Tibial artery (tissue), 4 donors: ENCODE measurements around the gene CLSTN1.

Experiments used
- DNase-seq, 2 donors: peaks; one replicate each; pipeline ENCODE4 v3.0.0-alpha.2; 2019
- H3K27ac ChIP-seq, 2 donors: fragments of 200-600 bp; sonication (generic) in 1 of 2; 1 replicate in 1 of 2; 2 replicates in 1 of 2; pipeline ENCODE4 v1.5.1; 2018 to 2019; ENCODE audit warnings: mild to moderate bottlenecking in 1 of 2
- H3K27me3 ChIP-seq, 2 donors: fragments of 200-600 bp; sonication (generic) in 1 of 2; one replicate each; pipeline versions ENCODE4 v1.5.1 to v1.6.0; 2016 to 2019
- H3K36me3 ChIP-seq, 3 donors: fragments of 200-600 bp; sonication (generic) in 2 of 3; one replicate each; pipeline ENCODE4 v1.5.1; 2016 to 2019; ENCODE audit warnings: mild to moderate bottlenecking in 2 of 3
- H3K4me1 ChIP-seq, 4 donors: fragments of 200-600 bp; sonication (generic) in 2 of 4; 1 replicate in 3 of 4; 2 replicates in 1 of 4; pipeline ENCODE4 v1.5.1; 2016 to 2019
- H3K4me3 ChIP-seq, 2 donors: fragments of 200-600 bp; sonication (generic) in 1 of 2; 1 replicate in 1 of 2; 2 replicates in 1 of 2; pipeline ENCODE4 v1.5.1; 2018 to 2019; ENCODE audit warnings: mild to moderate bottlenecking in 2 of 2
- H3K9me3 ChIP-seq, 3 donors: fragments of 200-600 bp; sonication (generic) in 1 of 3; one replicate each; pipeline ENCODE4 v1.5.1; 2016 to 2019
- intact Hi-C: fragments of 100-400 bp; cut with DNase I; formaldehyde crosslinking; loops from one replicate; pipeline ENCODE4 v1.15.0; 2023; ENCODE audit warnings: low total_unique reads
- TF ChIP-seq, protein P1 (sequence below), 2 experiments: fragments of 200-600 bp in 1 of 2; fragments of 450-650 bp in 1 of 2; IDR thresholded peaks; one replicate each; pipeline ENCODE4 v1.5.1; 2017 to 2019; ENCODE audit warnings: antibody characterized with exemption in 2 of 2, mild to moderate bottlenecking in 1 of 2, moderate library complexity in 1 of 2

CLSTN1 gene

DNA sequence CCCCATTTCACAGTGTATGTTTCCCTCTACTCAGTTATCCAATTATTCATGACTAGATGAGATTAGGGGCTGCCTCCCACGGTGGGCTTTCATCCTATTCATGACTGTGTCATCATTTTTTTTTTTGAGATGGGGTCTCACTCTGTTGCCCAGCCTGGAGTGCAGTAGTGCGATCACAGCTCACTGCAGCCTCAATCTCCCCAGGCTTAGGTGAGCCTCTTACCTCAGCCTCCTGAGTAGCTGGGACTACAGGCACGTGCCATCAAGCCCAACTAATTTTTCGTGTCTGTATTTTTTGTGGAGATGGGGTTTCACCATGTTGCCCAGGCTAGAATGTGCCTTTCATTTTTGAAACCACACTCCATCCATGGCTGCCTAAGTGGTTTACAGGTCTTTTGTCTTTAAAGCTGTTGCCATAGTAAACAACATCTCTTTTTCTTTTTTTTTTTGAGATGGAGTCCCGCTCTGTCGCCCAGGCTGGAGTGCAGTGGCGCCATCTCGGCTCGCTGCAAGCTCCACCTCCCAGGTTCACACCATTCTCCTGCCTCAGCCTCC lies 112.2 kb downstream of the CLSTN1 start:
- Histone ChIP-seq H3K36me3 (peaks cover 19 to 59% (median 46%) of the 10 kb centered on the region in 3 donors), H3K4me1 (no peaks in the 10 kb centered on the region), H3K4me3 (no peak overlapping the region), H3K9me3 (no peaks in the 10 kb centered on the region), H3K27me3 (no peaks in the 10 kb centered on the region), H3K27ac (no peak overlapping the region)
- intact Hi-C loops = no loop called here
- TF ChIP-seq, protein P1, sequence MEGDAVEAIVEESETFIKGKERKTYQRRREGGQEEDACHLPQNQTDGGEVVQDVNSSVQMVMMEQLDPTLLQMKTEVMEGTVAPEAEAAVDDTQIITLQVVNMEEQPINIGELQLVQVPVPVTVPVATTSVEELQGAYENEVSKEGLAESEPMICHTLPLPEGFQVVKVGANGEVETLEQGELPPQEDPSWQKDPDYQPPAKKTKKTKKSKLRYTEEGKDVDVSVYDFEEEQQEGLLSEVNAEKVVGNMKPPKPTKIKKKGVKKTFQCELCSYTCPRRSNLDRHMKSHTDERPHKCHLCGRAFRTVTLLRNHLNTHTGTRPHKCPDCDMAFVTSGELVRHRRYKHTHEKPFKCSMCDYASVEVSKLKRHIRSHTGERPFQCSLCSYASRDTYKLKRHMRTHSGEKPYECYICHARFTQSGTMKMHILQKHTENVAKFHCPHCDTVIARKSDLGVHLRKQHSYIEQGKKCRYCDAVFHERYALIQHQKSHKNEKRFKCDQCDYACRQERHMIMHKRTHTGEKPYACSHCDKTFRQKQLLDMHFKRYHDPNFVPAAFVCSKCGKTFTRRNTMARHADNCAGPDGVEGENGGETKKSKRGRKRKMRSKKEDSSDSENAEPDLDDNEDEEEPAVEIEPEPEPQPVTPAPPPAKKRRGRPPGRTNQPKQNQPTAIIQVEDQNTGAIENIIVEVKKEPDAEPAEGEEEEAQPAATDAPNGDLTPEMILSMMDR (IDR thresholded peaks at IDR 0.05) = no peak
- DNase-seq = no peak

DNA sequence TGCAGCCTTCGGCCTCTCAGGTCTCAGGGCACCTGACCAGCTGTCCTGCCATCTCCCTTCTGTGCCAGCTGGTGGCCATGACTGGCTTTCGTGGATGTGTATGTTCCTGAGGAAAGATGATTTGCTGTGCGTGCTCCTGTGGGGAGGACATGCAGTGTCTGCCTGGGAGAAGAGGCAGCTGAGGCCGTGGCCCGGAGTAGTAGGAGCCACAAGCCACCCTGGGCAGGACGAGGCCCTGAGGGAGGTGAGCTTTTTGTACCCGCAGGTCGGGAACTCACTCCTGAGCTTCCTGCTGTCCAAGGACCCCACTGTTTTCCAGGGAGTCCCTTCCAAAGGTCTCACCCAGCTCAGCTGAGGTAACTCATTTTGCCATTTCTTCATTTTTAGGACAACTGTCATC lies 113.7 kb downstream of the CLSTN1 start:
- no peak for DNase-seq

DNA sequence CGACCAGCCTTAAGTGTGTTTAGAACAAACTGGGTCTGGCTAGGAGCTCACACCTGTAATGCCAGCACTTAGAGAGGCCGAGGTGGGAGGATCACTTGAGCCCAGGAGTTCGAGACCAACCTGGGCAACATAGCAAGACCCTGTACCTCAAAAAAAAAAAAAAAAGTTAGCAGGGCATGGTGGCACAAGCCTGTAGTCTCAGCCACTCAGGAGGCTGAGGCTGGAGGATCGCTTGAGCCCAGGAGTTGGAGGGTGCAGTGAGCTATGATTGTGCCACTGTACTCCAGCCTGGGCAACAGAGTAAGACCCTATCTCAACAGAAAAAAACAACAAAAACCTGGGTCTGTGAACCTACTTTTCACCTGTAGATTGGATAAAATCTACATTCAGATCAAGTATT lies 117.6 kb downstream of the CLSTN1 start:
- Histone ChIP-seq H3K36me3 (peaks cover 5 to 14% (median 12%) of the 10 kb centered on the region in 3 donors), H3K4me3 (no peak overlapping the region), H3K27me3 (no peaks in the 10 kb centered on the region), H3K9me3 (no peaks in the 10 kb centered on the region), H3K4me1 (peaks cover 0 to 5% (median 0%) of the 10 kb centered on the region in 4 donors), H3K27ac (no peak overlapping the region)
- TF ChIP-seq, protein P1 (IDR thresholded peaks at IDR 0.05) = no peak
- intact Hi-C loops = no loop called here
- DNase-seq = no peak

More for the DNA sequence above, 113.7 kb downstream of the CLSTN1 start:
- H3K36me3 ChIP-seq = peaks cover 11 to 45% (median 32%) of the 10 kb centered on the region in 3 donors
- H3K27ac ChIP-seq = no peak overlapping the region
- H3K4me3 ChIP-seq = no peak overlapping the region
- no peaks in the 10 kb centered on the region for H3K27me3 ChIP-seq
- intact Hi-C loops = no loop called here
- TF ChIP-seq, protein P1 (IDR thresholded peaks at IDR 0.05) = no peak
- H3K9me3 ChIP-seq = no peaks in the 10 kb centered on the region
- no peaks in the 10 kb centered on the region for H3K4me1 ChIP-seq

DNA sequence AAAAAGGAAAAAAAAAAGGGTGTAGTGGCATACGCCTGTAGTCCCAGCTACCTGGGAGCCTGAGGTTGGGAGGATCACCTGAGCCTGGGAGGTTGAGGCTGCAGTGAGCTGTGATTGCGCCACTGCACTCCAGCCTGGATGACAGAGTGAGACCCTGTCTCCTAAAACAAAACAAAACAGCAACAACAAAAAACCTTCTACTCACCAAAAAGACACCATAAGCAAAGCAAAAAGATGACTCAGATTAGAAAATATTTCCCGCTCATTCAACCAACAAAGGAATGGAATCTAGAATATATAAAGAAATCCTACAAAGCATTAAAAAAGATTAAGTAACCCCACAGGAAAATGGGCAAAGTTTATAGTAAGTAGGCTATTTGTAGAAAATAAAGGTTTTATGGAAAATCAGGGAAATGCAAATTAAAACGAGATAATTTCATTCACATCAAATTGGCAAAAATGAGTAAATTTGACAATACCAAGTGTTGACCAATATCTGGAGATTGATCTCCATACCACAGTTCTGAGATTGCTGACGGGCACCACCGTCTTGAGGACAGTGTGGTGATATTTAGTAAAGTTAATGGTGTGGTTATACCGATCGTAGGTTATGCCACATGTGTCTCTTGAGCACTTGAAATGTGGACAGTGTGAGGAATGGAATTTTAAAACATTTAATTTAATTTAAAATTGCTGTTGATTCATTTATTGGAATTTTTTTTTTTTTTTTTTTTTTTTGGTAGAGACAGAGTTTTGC lies 118.2 kb downstream of the CLSTN1 start:
- intact Hi-C loops = no loop called here
- Histone ChIP-seq H3K4me3 (no peak overlapping the region), H3K4me1 (peaks cover 0 to 11% (median 0%) of the 10 kb centered on the region in 4 donors), H3K9me3 (no peaks in the 10 kb centered on the region), H3K36me3 (peaks cover 0 to 7% (median 5%) of the 10 kb centered on the region in 3 donors), H3K27me3 (no peaks in the 10 kb centered on the region), H3K27ac (no peak overlapping the region)
- no peak for DNase-seq
- TF ChIP-seq, protein P1 (IDR thresholded peaks at IDR 0.05) = no peak

DNA sequence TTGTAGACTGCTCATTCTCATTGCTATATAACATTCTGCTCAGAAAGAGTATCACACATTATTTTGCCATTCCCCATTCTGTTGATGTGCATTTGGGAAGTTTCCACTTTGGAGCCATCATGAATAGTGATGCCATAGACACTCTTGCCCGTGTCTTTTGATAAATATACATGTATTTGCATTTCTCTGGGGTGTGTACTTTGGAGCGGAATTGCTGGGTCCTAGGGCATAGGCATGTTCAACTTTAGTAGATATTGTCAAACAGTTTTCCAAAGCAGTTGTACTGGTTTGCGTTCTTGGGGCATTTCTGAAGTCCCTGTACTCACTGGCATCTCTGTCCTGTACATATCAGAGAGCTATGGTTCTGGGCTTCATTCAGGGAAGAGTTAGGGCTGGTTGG lies 120.1 kb downstream of the CLSTN1 start:
- Histone ChIP-seq H3K27me3 (no peaks in the 10 kb centered on the region), H3K4me1 (peaks cover 0 to 11% (median 0%) of the 10 kb centered on the region in 4 donors), H3K36me3 (no peaks in the 10 kb centered on the region), H3K9me3 (no peaks in the 10 kb centered on the region), H3K27ac (no peak overlapping the region), H3K4me3 (no peak overlapping the region)
- TF ChIP-seq, protein P1 (IDR thresholded peaks at IDR 0.05) = no peak
- intact Hi-C loops = no loop called here
- no peak for DNase-seq
